ENCODE data around the gene ATXN7L3B. TPM values are rescaled to one million over a fixed set of nuclear protein-coding genes. Genes with fewer than 3 reads are reported as not detected.
A peak's percentile ranks its signal among the peaks of the same experiment; 100 is the strongest.

ATXN7L3B gene, protein sequence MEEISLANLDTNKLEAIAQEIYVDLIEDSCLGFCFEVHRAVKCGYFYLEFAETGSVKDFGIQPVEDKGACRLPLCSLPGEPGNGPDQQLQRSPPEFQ
- 29.3 and 30.6 TPM in 2 replicates for total RNA-seq (2022)
- Bru-seq, nascent RNA: percentile 93 among the genes with signal in this experiment
- percentile 98 among the genes with signal in this experiment for BruChase-seq, experiment 1, labeled RNA remaining after a 2-hour chase
- BruChase-seq, experiment 2, labeled RNA remaining after a 6-hour chase: percentile 98 among the genes with signal in this experiment
- long read RNA-seq, full-length matches to known transcripts: 150 of 150 reads
- long read RNA-seq, partial matches to known transcripts: 0 of 150 reads
- long read RNA-seq, other reads (novel, unspliced or antisense): 0 of 150 reads

DNA sequence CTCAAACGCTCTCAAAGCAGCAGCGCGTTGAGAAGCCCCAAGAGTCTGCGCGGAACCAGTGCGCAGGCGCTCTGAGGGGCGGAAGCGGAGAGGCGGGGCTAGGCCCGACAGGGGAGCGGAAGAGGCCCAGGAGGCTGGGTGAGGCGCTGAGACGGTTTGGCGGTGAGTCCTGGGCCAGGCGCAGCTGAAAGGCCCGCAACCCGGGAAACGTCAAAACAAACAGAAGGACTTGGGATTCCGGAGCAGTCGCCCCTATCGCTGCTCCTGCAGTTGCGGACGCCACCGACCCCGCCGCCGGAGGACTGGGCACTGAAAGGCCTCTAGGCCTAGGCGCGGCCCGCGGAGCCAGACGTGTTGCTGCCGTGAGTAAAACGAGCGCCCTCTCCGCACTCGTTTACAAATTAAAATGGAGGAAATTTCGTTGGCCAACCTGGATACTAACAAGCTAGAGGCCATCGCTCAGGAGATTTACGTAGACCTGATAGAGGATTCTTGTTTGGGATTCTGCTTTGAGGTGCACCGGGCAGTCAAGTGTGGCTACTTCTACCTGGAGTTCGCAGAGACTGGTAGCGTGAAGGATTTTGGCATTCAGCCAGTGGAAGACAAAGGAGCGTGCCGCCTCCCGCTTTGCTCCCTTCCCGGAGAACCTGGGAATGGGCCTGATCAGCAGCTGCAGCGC is at the start of gene ATXN7L3B:
TSS of gene ATXN7L3B (plus strand) at position 129 of the 679 bp plus-strand sequence. CDS start at position 407, 278 bp downstream.
- TF ChIP-seq, protein P1, sequence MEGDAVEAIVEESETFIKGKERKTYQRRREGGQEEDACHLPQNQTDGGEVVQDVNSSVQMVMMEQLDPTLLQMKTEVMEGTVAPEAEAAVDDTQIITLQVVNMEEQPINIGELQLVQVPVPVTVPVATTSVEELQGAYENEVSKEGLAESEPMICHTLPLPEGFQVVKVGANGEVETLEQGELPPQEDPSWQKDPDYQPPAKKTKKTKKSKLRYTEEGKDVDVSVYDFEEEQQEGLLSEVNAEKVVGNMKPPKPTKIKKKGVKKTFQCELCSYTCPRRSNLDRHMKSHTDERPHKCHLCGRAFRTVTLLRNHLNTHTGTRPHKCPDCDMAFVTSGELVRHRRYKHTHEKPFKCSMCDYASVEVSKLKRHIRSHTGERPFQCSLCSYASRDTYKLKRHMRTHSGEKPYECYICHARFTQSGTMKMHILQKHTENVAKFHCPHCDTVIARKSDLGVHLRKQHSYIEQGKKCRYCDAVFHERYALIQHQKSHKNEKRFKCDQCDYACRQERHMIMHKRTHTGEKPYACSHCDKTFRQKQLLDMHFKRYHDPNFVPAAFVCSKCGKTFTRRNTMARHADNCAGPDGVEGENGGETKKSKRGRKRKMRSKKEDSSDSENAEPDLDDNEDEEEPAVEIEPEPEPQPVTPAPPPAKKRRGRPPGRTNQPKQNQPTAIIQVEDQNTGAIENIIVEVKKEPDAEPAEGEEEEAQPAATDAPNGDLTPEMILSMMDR (IDR thresholded peaks at IDR 0.05; ENCODE audit: insufficient read depth in 1 of 2, low read depth in 1 of 2, low read length in 1 of 2, severe bottlenecking in 1 of 2, unreplicated experiment in 1 of 2): no peak
- intact Hi-C loops (cut with micrococcal nuclease; ENCODE audit: unreplicated experiment): loop anchor here (1.0 to 5.0 kb wide), 5 partner anchors 29 to 427 kb away; no protein-coding TSS in a partner anchor
- DNase-seq: peak; percentile 94
- peaks cover 7% of the 10 kb centered on the region; the same call in 1 of the 2 replicates for H3K4me1 ChIP-seq
- peaks cover 32% of the 10 kb centered on the region for H3K36me3 Mint-ChIP-seq (ENCODE audit: insufficient read depth, unreplicated experiment)
- no peaks in the 10 kb centered on the region for H3K27me3 Mint-ChIP-seq (ENCODE audit: insufficient read depth, unreplicated experiment)
- peak within 1 kb of the TSS; percentile 86 for H3K4me3 ChIP-seq (ENCODE audit: low read depth, low read length)
- ChIA-PET CTCF (no interaction called here), POLR2A (interaction anchor here (1.3 kb wide), 1 partner anchor 28 kb away, joined by 4 read pairs; no protein-coding TSS in a partner anchor)
- no peaks in the 10 kb centered on the region for H3K9me3 Mint-ChIP-seq (ENCODE audit: unreplicated experiment)
- peaks cover 18% of the 10 kb centered on the region for H3K4me1 Mint-ChIP-seq (ENCODE audit: low read depth, unreplicated experiment)
- TSS peak; percentile 56 for BruUV-seq (replicated peaks)
- peak within 1 kb of the TSS; percentile 98 for H3K4me3 Mint-ChIP-seq (ENCODE audit: unreplicated experiment)
- H3K9me3 ChIP-seq: no peaks in the 10 kb centered on the region
- no peaks in the 10 kb centered on the region for H3K27me3 ChIP-seq (replicated peaks; ENCODE audit: control insufficient read depth, insufficient read depth, low read length)
- H3K36me3 ChIP-seq (ENCODE audit: control insufficient read depth, insufficient read depth, low read length): peaks cover 5% of the 10 kb centered on the region
- H3K27ac Mint-ChIP-seq (ENCODE audit: unreplicated experiment): peak within 1 kb of the TSS; percentile 99

DNA sequence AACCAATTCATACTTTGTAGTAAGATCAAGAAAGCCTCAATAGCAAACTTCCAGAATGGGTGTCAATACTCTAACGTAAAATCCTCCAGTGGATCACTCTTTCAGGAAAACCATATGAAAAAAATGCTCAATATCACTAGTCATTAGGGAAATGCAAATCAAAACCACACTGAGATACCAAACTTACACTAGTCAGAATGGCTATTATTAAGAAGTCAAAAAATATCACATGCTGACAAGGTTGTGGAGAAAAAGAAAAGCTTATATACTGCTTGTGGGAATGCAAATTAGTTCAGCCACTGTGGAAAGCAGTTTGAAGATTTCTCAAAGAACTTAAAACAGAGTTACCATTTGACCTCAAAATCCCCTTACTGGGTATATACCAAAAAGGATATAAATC is 49.5 kb upstream of the ATXN7L3B start:
- no peaks in the 10 kb centered on the region for H3K9me3 ChIP-seq
- H3K27ac Mint-ChIP-seq (ENCODE audit: unreplicated experiment): no peak overlapping the region
- TF ChIP-seq, protein P1 (IDR thresholded peaks at IDR 0.05; ENCODE audit: insufficient read depth in 1 of 2, low read depth in 1 of 2, low read length in 1 of 2, severe bottlenecking in 1 of 2, unreplicated experiment in 1 of 2): no peak
- intact Hi-C loops (cut with micrococcal nuclease; ENCODE audit: unreplicated experiment): no loop called here
- no peaks in the 10 kb centered on the region for H3K36me3 ChIP-seq (ENCODE audit: control insufficient read depth, insufficient read depth, low read length)
- ChIA-PET POLR2A (no interaction called here), CTCF (no interaction called here)
- DNase-seq: no peak
- H3K4me3 ChIP-seq (ENCODE audit: low read depth, low read length): no peak overlapping the region
- H3K4me3 Mint-ChIP-seq (ENCODE audit: unreplicated experiment): no peak overlapping the region
- H3K27me3 ChIP-seq (replicated peaks; ENCODE audit: control insufficient read depth, insufficient read depth, low read length): no peaks in the 10 kb centered on the region
- no peaks in the 10 kb centered on the region for H3K4me1 ChIP-seq
- BruUV-seq (replicated peaks): no TSS peak
- no peaks in the 10 kb centered on the region for H3K9me3 Mint-ChIP-seq (ENCODE audit: unreplicated experiment)
- peaks cover 4% of the 10 kb centered on the region for H3K4me1 Mint-ChIP-seq (ENCODE audit: low read depth, unreplicated experiment)
- peaks cover 7% of the 10 kb centered on the region for H3K36me3 Mint-ChIP-seq (ENCODE audit: insufficient read depth, unreplicated experiment)
- no peaks in the 10 kb centered on the region for H3K27me3 Mint-ChIP-seq (ENCODE audit: insufficient read depth, unreplicated experiment)

DNA sequence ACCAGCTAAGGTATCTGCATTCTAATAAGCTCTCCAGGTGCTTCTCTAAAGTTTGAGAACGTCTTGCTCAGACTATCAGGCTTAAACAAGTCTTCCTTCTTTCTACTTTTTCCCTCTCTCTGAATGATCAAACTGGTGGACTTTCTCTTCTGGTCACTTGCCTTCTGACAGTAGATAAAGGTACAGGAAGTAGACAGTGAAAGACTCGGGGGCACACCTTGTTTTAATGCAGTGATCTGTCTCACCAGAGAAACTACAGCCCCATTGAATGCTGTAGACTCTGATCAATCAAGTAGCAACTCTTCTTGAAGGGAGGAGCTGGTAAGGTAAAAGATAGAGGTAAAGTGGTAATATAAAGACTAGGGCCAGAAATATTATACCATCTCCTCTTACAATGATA is 48.1 kb upstream of the ATXN7L3B start:
- H3K27me3 ChIP-seq (replicated peaks; ENCODE audit: control insufficient read depth, insufficient read depth, low read length): no peaks in the 10 kb centered on the region
- intact Hi-C loops (cut with micrococcal nuclease; ENCODE audit: unreplicated experiment): no loop called here
- H3K9me3 Mint-ChIP-seq (ENCODE audit: unreplicated experiment): no peaks in the 10 kb centered on the region
- no peaks in the 10 kb centered on the region for H3K4me1 Mint-ChIP-seq (ENCODE audit: low read depth, unreplicated experiment)
- no peak overlapping the region for H3K27ac Mint-ChIP-seq (ENCODE audit: unreplicated experiment)
- H3K9me3 ChIP-seq: no peaks in the 10 kb centered on the region
- CTCF ChIA-PET: no interaction called here
- H3K36me3 ChIP-seq (ENCODE audit: control insufficient read depth, insufficient read depth, low read length): no peaks in the 10 kb centered on the region
- no peaks in the 10 kb centered on the region for H3K4me1 ChIP-seq
- peaks cover 7% of the 10 kb centered on the region for H3K36me3 Mint-ChIP-seq (ENCODE audit: insufficient read depth, unreplicated experiment)
- no peak overlapping the region for H3K4me3 ChIP-seq (ENCODE audit: low read depth, low read length)
- BruUV-seq (replicated peaks): no TSS peak
- DNase-seq: no peak
- no peaks in the 10 kb centered on the region for H3K27me3 Mint-ChIP-seq (ENCODE audit: insufficient read depth, unreplicated experiment)
- POLR2A ChIA-PET: no interaction called here
- TF ChIP-seq, protein P1 (IDR thresholded peaks at IDR 0.05; ENCODE audit: insufficient read depth in 1 of 2, low read depth in 1 of 2, low read length in 1 of 2, severe bottlenecking in 1 of 2, unreplicated experiment in 1 of 2): no peak
- H3K4me3 Mint-ChIP-seq (ENCODE audit: unreplicated experiment): no peak overlapping the region
